NCI-H146 (cell line): Measurements from ENCODE around the gene PTPRM.

Experiments used
- DNase-seq: peaks from one replicate; lab custom pipeline; 2025; lab: John Stamatoyannopoulos, UW

Gene PTPRM

DNA sequence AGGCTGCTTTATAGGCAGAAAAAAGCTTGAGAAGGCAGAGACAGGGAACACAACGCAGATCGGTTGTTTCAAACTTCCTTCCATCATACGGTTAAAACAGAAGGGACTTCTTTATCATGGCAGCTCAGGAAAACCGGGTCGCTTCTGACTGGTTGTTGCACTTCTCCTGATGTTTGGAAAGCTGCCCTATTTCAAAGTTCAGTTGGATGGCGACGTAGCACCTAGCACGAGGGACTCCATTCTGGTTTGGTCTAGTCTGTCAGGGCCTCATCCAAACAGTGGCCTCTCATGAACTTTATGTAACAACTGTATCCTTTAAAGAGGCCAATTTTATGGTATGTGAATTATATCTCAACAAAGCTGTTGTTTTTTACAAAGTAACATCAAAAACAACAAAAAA lies 832.0 kb downstream of the PTPRM start:
- no peak for DNase-seq

DNA sequence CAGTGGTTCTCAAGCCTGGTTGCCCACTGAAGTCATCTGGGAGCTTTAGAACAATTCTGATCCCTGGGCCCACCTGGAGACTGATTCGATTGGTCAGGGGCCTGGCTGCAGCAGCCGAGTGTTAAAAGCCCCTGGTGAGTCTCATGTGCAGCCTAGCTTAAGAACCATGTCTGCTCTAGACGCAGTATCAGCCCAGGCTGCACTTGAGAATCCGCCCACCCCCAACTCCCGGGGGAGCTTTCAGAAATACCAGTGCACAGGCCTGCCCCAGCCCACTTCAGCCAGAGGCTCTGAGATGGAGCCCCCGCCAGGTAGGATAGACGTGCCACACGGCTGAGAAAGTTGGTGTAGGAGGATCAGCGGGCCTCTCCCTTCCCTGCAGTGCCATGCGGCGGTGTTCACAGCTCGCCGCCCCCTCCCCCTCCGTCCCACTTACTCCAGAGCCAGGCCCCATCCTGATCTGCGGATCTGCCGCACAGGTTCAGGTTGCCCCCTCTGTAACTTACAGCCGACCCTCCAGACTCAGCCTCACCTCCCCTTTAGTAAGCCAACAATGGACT lies 833.2 kb downstream of the PTPRM start:
- no peak for DNase-seq

DNA sequence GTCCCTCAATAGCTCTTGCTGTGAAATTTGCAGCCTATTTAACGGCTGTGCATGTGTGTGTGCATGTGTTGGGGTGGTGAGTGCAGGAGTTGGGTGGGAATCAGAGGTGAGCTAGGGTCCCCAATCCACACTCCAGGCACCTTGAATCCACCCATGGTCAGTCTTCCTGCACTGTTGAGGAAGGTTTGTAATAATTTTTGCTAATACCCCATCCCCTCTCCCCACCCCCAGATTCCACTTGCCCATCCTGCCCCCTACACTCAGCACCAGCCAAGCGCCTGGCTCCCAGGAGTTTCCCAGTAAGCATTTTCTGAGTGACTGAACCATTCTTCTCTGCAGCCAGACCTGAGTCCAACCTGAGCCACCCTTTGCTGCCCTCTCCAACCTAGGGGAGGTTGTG lies 833.7 kb downstream of the PTPRM start:
- no peak for DNase-seq

DNA sequence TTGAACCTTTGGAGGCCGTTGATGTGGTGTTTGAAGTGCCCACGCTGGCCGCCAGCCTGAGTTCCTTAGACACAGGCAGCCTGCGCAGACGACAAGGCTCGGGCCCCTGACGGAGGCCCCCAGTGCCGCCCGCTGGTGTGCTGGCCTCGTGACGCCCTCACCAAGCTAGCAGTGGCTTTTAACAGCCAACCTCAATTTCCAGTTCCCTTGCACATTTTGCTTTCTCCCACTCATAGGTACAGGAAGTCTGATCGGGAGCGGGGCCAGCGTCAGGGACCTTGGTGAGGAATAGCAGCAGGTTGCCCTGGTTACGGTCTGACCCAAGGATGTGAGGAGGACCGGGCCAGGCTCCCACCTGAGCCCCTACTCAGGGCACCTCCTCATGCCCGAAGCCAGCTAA lies 834.5 kb downstream of the PTPRM start:
- DNase-seq: no peak

DNA sequence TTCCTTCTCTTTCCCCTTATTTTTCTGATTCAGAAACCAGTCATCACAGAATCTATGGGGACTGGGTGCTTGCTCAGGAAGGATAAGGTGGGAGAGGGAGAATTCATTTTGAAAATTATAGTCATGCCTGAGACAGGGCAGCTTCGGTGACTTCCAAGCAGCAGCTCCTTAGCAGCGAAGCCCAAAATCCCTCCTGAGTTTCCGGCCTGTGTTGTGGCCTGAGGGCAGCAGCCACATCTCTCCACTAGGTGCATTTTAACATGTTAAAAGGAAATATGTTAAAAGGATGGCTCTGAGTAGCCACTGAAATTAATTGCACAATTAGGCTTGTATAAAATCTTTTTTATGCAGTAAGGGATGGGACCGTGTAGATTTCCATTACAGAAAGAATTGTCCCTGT lies 835.1 kb downstream of the PTPRM start:
- DNase-seq: no peak

DNA sequence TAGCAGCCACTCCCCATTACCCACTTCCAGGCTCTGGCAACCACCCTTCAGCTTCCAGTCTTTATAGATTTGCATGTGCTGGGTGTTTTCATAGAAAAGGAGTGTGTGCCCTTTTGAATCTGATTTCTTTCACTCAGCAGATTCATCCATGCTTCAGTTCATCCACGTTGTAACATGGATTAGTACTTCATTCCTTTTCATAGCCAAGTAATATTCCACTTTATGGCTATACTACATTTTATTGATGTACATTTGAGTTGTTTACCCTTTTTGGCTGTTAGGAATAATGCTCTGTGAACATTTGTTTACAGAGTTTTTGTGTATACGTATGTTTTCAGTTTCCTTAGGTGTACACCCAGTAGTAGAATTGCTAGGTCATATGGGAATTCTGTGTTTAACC lies 836.6 kb downstream of the PTPRM start:
- no peak for DNase-seq

DNA sequence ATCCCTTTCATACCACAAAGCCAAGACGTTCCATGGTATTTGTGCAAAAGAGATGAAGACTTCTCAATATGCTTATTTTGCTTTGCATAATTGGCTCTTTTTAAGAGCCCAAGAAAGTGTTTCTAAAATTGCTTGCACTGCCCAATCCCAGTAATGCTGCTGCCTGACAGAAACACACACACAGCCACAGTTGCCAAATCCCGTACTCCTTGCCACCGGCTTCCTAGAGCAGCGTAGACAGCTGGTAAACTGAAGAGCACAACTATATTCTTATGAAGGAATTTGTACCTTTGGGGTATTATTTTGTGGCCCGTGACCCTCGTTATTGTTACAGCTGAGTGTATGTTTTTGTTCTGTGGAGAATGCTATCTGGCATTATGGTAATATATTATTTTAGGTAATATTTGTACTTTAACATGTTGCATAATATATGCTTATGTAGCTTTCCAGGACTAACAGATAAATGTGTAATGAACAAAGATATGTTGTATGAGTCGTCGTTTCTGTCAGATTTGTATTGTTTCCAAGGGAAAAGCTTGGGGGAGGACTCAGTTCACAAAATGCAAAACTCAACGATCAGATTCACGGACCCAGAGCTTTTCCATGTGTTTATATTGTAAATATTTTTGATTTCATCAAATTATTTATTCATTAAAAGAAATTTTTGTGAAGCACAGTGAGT lies 839.2 kb downstream of the PTPRM start:
- no peak for DNase-seq

DNA sequence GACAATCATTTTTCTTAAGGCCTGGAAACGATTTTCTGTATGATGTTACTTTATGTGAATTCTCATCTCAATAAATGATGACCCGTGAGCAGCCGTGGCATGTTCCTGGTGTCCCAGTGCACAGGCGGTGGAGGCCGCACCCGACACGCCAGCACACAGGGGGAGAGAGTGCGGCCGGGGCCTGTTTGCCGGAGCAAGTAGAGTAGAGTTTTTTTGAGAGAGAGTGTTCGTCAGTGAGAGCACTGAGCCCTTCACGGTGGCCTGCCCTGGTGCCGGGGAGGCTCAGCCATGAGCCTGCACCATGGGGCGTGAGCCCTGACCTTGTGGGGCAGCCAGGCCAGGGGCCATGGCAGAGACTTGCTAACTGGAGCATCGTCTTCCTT lies 839.7 kb downstream of the PTPRM start:
- no peak for DNase-seq

DNA sequence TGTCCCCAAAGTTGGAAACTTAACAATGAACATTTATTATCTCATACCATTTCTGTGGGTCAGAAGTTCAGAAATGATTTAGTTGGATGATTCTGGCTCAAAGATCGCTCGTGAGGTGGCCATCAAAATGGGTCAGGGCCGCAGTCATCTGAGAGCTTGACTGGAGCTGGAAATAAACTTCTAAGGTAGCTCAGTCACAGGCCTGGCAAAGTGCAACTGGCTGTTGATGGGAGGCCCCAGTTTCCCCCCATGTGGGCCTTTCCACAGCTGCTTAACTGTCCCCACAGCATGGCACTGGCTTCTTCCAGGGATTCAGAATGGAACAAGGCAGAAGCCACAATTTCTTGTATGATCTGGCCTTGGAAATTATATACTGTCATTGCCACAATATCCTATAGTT lies 842.0 kb downstream of the PTPRM start:
- DNase-seq: no peak

DNA sequence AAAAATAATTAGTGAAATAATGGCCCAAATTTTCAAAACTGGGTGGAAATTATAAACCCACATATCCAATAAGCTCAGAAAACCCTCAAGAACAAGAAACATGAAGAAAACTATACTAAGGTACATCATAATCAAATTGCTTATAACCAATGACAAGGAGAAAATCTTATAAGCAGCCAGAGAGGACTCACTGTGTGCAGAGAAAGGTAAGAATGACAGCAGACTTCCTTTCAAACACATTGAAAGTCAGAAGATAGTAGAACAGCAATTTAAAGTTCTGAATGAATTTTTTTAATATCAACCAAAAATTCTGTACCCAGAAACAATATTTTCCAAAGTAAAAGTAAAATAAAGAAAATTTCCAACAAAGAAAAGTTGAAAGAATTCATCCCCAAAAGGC lies 844.4 kb downstream of the PTPRM start:
- no peak for DNase-seq

DNA sequence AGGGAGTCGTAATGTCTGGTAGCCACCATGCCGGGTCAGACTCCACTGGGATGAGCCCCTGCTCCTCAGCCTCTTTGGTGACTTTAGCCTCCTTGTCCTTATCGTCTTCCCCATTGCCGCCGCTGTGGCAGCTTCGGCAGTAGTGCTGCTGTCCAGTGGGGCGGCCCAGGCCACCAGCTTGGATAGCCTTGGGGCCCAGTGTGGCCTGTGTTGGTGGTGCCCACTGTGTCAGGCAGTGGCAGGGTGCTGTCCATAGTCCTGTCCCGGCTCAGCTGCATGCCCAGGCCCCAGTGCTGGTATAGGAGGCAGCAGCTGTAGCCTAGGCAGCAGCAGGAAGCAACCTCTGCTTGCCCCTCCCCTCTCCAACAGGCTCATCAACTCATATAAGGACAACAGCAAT lies 845.0 kb downstream of the PTPRM start:
- DNase-seq: no peak

DNA sequence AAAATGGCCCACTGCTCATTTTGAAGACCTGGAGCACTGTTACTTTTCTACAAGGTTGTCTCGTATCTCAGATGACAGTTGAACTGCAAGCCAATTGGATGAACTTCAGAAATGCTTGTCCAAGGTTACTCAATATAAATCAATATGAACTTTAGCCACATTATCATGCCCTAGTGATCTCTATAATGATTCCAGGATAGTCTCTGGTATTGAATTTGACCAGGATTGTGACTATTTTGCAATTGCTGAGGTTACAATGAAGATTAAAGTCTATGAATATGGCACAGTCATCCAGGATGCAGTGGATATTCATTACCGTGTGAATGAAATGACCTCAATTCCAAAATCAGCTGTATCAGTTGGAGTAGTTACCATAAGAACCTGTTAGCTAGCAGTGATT lies 846.1 kb downstream of the PTPRM start:
- no peak for DNase-seq

DNA sequence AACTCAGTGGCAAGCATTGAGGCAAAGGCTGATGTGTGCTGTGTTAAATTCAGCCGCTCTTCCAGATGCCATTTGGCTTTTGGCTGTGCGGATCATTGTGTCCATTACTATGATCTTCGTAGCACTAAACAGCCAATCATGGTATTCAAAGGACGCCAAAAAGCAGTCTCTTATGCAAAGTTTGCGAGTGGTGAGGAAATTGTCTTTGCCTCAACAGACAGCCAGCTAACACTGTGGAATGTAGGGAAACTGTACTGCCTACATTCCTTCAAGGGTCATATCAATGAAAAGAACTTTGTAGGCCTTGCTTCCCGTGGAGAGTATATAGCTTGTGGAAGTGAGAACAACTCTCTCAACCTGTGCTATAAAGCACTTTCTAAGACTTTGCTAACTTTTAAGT lies 846.6 kb downstream of the PTPRM start:
- no peak for DNase-seq

DNA sequence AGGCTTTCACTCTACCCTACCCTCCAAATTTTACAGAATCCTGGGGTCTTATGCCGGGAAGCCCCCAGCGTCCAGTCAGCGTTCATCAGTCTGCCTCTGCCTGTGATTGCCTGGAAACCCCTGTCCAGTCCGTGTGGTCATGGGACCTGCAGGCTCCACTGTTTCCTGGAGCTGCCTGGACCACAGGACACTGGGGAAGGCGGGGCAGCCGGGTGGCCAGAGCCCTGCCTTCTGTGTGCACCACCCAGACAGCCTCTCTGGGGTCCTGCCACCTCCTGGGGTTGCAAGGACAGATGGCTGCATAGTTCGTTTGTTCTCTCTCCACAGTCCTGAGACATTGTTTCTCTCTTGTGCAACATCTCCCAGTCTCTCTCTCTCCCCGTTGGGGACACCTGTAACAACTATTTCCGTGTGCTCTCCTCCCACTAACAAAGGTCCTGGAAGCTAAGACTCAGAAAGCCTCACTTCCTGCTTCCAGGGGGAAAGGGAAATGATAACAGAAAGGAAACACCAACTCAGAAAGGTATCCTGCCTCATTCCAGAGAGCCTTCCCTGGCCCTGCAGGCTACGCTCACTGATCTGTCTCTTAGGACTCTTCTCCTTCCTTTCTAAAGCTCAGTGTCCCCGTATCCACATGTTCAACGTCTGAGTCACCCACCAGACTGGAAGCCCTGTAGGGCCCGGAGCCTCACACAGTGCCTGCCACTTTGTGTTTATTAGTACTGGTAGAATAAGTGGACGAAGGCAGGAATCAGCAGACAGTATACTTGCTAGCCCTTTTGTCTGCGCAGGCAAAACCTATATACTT lies 849.3 kb downstream of the PTPRM start:
- peak; percentile 20 for DNase-seq

DNA sequence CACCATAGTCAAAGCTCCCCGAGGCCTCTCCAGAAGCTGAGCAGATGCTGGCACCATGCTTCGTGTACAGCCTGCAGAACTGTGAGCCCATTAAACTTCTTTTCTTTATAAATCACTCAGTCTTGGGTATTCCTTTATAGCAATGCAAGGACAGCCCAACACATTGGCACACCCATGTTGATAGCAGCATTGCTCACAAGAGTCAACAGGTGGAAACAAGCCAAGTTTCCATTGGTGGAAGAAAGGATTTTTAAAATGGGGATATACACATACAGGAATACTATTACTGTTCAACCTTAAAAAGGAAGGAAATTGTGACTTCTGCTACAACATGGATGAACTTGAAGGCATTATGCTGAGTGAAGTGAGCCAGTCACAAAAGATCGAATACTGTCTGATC lies 855.3 kb downstream of the PTPRM start:
- no peak for DNase-seq

DNA sequence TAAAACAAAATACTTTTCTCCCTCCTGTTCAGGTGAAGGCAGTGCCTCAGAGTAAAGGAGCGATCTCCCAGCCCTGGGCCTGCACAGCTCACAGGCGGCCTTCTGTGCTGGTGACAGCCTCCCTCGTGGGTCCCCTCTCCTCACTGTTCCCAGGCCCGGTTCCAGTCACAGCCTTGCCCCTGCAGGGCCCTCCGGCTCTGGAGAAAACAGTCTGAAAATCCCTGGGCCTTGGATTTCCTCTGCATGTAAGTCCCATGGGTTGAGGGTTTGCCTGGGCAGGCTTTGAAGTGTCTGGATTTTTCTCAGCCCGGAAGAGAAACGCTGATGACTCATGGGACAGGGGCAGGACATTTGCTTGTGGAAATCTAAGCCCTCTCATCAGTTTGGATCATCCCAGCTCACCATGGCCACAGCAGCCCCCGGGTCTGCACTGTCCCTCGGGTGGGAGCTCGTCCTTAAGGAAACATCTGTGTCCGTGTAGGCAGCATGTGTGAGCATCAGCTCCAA lies 856.0 kb downstream of the PTPRM start:
- DNase-seq: no peak

DNA sequence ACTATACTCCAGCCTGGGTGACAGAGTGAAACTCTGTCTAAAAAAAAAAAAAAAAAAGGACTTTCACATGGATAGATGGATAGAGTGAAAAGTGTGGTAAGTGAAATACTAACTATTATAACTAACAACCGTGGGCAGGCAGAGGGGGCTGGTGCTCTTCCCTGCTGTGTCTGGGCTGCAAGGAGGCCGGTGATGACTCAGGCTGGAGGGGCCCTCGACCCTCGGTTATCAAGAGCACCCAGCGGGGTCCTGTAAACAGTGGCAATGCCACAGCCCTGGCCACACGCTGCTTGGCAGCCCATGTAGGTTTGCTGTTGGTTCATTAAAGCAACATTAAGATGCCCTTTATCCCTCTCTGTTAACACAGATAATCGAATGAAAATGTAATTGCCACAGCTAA lies 857.4 kb downstream of the PTPRM start:
- DNase-seq: peak; percentile 93

DNA sequence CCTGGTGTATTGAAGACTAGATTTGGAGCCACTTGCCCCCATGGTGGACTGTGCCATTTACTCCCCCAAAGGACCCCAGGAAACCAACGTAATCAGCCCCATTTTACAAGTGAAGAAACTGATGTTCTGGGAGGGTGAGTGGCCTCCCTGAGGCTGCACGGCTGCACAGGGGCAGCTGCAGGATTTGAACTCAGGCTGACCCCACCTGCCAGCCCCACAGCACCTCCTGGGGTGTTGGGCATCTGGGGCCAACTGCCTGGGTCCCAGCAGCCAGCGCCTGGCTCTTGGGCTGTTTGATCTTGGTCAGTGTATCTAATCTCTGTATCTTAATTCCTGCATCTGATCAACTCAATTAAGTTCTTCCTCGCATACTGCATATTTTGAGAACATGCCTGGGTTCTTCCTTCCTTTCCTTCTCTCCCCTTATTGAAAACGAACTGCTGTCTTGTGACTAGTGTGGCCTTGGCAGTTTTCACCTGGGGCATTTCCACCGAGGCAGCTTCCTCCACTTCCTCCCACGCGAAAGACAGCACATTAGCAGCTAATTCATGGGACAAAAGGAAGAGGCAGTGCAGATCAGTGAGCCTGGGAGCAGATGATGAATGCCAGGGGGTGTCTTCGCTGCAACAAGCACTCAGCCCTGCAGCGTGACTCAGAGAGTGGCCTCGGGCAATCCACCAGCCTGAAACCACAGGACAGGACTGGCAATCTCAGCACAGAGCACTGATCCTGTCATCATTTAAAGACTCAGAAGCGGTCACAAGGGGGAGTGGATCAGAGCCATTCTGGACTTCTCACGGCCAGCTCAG lies 858.0 kb downstream of the PTPRM start:
- peak; percentile 82 for DNase-seq

DNA sequence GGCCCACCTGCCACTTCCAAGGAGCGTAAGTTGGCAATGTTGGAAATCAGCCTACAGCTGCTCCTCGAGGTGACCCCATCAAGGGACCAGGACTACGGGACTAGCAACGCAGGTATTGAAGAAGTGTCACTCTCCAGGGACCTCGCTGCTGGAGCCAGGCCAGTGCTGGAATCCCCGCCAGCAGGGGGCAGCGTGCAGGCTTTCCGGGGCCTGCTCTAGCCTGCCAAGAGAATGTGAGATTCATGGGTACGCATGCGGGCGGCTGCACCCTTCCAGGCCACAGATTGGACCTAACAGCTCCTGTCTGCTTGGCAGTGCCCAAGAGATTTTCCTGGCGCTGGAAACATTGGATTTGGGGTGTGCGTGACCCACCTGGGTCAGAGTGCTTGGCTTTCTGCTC lies 859.3 kb downstream of the PTPRM start:
- DNase-seq: peak; percentile 26

DNA sequence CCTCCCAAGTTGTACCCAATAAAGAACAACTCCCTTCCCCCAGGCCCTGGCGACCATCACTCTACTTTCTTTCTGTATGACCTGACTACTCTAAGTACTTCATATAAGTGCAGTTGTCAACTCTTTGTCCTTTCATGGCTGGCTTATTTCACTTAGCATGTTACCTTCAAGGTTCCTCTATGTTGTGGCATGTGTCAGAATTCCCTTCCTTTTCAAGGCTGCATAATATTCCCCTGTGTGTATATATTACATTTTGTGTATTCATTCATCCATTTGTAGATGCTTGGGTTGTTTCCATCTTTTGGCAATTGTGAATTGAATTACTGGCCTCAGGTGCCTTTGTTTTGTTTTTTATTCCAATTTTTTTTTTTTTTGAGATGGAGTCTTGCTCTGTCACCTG lies 860.2 kb downstream of the PTPRM start:
- DNase-seq: no peak

DNA sequence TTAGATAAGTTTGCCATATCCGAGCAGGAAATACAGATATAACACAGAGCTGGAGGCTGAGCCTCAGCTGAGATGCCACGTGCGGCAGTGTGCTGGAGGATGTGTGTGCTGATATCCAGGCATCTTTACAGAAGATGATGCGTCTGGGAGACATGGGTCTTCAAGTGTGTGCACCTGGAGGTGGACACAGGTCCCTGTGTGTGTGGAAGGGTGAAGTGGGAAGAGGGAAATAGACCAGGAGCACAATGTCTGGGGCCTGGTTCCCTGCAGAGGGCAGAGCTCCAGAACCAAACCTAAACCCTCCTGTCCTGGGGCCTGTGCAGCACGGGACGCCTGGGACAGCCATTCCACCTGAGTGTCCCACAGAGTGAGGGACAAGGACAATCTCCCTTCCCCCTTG lies 861.8 kb downstream of the PTPRM start:
- DNase-seq: no peak

DNA sequence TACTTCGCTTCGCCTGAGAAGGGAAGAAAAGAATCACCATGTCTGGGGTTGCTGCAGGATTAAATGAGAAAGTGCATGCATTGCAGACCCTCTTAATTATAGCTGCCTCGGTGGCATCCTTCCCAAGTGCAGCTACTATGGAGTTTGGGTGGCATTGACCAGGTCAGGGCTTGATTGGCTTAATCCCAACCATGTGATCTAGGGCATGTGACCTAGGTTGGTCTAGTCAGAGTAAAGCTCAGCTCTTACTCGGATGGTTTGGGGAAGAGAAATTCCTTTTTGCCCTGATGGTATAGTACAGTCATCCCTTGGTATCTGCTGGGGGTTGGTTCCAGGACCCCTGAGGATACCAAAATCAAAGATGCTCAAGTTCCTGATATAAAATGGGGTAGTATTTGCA lies 863.9 kb downstream of the PTPRM start:
- DNase-seq: no peak

DNA sequence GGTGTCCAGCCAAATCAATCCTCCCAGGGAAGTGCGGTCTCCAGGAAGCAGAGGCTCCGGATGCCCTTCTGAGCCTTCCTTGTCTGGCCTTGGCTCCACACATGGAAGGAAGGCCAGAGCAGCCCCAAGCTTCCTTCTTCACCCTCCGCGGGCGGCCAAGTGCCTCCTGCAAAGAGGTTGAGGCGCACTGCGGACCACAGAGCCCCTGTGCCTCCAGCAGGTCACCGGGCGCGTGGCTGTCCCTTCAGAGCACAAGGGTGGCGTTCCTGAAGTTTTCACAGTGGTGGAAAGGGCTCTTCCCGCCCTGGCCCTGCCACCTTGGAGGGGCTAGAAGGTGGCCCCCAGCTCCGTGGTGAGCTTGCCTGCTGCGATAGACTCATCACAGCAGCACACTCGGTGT lies 866.2 kb downstream of the PTPRM start:
- no peak for DNase-seq
